Loucy (cell line): Measurements from ENCODE around the gene NCAM1.

Source experiments
- EZH2phosphoT487 ChIP-seq: fragments of 200-600 bp; IDR thresholded peaks from 2 replicates; pipeline ENCODE4 v1.6.1; 2018; ENCODE audit warnings: antibody characterized with exemption, mild to moderate bottlenecking, moderate library complexity, borderline replicate concordance
- TF ChIP-seq, protein P1 (sequence below): fragments of 200-600 bp; sonication (generic); conservative IDR thresholded peaks from 2 replicates; pipeline ENCODE4 v1.5.1; 2014; ENCODE audit warnings: mild to moderate bottlenecking, antibody characterized with exemption, low read length

DNA sequence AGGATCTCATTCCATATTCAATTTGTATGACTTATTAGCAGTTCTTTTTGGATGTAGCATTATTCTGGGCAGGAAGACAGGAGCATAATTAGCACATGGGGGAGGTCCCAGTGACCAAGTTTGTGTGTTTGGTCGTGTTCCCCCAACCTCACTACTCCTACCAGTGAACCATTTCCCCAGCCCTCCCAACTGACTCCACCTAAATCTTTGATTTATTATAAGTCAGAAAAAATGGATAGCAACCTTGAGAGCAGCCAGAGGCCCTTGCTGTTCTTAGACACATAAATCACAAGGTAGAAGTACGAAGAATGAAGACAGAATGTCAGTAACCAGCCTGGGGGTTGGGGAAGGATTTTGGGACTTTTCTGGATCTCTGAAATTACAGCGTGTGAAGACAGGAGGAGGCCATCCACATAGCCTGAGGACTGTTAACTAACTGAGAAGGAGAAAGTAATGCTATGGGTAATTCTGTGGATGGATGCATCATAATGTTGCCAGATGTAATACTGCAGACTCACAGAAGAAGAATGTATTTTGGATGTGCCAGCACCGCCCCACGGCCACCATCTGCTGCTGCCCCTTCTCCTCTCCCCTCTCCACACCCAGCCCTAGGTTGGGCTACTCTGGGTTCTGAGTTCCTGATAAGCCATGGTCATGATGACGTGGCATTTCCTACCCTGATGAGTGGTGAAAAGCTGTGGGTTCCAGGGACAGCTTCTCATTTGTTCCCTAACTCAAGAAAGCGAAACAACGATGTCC, 228.9 kb downstream of the NCAM1 start:
- TF ChIP-seq, protein P1, sequence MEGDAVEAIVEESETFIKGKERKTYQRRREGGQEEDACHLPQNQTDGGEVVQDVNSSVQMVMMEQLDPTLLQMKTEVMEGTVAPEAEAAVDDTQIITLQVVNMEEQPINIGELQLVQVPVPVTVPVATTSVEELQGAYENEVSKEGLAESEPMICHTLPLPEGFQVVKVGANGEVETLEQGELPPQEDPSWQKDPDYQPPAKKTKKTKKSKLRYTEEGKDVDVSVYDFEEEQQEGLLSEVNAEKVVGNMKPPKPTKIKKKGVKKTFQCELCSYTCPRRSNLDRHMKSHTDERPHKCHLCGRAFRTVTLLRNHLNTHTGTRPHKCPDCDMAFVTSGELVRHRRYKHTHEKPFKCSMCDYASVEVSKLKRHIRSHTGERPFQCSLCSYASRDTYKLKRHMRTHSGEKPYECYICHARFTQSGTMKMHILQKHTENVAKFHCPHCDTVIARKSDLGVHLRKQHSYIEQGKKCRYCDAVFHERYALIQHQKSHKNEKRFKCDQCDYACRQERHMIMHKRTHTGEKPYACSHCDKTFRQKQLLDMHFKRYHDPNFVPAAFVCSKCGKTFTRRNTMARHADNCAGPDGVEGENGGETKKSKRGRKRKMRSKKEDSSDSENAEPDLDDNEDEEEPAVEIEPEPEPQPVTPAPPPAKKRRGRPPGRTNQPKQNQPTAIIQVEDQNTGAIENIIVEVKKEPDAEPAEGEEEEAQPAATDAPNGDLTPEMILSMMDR = no peak
- no peak for TF ChIP-seq EZH2phosphoT487
